IPS-NIHi7 (cell line): ENCODE data around the gene ZBTB14.

ENCODE experiments used
- DNase-seq: peaks from one replicate; pipeline ENCODE4 v3.0.0; 2012; ENCODE audit warnings: mixed read lengths; ENCODE audit errors: extremely low spot score

Gene ZBTB14

DNA sequence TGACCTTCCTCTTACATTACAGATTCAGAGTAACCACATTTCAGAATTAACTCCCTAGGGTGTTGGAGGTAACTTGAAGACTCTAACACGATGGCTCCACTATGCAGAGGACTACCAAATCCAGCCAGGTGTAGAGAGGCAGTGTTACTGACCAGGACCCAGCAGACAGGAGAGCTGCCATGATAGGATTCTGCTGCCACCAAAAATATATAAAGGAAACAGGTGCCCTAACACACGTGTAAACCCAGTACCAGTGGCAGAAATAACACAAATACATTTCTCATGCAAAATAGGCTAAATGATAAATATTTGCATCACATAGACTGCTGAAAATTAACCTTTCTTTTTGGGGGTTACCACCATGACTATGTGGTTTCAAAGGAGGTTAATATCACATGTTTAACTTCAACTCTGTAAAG is 7.0 kb downstream of the ZBTB14 start:
- no peak for DNase-seq

DNA sequence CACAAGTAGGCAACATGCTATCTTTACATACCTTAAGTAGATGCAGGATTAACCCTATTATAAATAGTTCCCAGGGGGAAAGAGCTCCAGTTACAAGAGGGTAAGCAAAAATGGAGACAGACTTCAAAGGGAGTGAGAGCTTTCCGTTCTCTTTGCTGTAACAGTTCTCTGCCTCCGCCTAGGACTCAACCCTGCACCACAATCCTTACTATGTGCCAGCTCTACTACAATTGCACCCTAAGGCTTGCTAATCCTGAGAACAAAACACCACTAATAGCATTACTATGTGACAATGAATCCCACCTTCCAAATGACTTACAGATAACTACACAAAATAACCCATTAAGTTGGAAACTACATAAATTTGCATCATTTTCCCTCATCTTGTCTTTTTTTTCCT is 7.7 kb downstream of the ZBTB14 start:
- no peak for DNase-seq

DNA sequence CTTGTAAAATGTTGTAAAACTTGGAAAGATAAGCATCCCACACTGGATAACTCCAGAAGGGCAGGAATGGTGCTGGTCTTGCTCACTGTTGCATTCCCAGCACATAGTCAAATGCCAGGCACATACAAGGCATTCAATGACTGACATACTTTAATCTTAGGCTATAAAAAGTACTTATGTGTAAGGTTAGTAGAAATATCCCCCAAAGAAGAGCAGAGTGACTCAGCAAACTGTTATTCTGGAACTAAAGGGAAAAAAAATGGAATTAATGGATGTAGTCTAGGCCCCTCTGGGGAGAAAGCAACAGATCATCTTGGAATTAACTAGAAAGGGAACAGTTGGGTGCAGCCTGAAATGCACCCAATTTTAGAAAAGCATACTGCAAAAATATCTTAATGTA is 9.0 kb downstream of the ZBTB14 start:
- no peak for DNase-seq

DNA sequence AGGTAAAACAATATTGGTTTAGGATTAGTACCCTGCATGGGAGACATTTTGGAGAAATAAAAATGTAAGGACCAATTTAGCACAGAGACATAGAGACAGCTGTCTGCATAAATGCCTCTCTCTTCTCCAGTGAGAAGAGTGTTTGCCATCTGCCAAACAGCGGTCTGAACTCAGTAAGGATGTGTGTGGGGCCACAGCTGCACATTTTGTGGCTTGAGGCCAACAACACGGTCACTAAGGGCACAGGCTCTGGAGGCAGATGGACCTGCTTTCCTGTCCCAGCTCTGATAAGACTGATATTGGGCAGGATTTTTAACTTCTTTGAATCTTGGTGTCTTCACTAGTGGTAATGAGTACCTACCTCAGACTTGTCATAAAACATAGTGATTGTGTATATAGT is 10.2 kb downstream of the ZBTB14 start:
- no peak for DNase-seq

DNA sequence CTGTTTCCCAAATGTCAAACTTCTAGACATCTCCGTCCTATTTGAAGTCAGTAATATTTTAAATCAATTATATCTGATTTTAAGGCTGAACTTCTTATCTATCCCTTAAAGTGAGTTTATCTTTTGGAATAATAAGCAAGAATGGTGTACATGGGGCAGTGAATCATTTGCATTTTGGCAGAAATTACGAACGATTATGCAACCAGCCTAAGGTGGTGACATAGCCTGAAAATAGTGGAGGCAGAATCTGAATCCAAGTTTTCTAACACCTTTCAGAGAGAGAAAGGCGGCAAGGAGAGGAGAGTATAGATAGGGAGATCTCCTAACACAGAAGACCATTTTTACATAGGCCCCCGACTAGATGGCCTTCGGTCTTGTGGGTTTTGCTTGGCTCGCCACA is 10.7 kb downstream of the ZBTB14 start:
- DNase-seq, result no peak

DNA sequence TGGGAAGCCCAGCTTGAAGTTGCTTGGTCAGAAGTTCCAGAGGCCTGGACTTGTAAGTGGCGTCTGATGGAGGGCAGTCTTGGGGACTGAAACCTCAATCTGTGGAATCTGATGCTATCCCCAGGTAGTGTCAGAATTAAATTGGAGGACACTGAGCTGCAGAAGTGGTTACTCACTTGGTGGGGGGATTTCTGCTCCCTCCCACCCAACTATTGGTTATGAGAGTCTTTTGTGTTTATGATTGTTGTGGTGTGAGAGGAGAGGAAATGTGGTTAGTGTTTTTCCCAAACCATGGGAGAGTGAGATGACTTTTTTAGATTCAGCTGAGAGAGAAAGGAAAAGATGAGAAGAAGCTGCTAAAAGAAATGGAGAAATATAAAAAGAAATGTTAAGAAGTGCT is 12.8 kb downstream of the ZBTB14 start:
- no peak for DNase-seq

DNA sequence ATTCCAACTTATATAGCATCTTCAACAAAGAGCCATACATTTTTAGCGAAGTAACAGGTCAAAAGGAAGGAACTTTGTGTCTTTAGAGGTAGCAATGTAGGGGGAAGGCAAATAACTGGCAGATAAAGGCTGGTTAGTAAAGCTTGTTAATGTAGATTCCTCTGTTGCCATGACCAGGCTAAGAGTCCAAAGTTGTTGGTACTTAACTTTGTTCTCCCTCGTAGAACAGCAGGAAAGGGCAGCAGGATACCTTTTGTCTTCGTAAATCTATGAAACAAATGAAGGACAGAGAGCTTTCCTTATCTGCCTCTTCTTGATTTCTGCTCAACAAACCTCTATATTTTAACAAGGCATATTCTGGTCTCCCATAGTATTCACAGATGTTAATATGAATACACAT is 18.6 kb downstream of the ZBTB14 start:
- DNase-seq, result no peak

DNA sequence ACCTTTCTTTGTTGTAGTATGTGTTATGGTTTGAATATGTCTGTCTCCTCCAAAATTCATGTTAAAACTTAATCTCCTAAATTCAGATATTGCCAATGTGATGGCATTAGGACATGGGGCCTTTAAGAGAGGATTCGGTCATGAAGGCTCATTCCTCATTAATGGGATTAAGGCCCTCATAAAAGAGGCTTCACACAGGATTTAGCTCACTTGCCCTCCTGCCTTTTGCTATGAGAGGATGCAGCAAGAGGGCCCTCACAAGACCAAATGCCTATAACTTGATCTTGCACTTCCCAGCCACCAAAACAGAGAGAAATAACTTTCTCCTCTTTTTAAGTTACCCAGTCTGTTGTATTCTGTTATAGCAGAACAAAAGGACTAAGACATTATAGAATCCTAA is 19.7 kb downstream of the ZBTB14 start:
- no peak for DNase-seq

DNA sequence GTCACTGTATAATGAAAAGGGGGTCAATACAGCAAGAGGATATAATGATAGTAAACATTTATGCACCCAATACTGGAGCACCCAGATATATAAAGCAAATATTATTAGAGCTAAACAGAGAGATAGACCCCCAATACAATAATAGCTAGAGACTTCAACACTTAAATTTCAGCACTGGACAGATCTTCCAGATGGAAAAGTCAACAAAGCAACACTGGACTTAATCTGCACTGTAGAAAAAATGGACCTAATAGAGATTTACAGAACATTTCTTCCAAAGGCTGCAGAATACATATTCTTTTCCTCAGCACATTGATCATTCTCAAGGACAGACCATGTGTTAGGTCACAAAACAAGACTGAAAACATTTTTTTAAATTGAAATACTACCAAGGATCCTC is 26.7 kb downstream of the ZBTB14 start:
- no peak for DNase-seq

DNA sequence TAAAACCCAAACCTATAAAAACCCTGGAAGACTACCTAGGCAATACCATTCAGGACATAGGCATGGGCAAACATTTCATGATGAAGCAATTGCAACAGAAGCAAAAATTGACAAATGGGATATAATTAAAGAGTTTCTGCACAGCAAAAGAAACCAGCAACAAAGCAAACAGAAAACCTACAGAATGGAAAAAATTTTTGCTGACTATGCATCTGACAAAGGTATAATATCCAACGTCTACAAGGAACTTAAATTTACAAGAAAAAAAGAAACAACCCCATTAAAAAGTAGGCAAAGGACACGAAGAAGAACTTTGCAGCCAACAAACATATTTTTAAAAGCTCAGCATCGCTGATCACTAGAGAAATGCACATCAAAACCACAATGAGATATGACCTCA is 28.8 kb downstream of the ZBTB14 start:
- no peak for DNase-seq

DNA sequence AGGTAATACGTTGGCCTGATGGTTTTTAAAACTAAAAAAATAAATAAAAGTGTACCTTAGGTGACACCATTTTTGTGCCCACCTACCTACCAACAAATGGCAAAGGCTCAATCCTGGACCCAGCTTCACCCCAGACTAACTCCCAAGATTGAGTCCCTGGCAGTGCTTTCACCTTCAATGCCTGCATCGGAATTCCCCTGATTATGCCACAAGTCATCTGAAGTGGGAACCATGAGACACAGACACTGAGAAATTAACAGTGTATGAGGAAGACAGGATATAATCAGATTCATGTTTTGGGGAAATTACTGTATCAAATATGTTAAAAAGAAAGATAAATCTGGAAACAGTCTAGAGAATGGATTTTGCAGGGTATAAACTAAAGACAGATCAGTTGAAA is 41.6 kb downstream of the ZBTB14 start:
- DNase-seq, result no peak

DNA sequence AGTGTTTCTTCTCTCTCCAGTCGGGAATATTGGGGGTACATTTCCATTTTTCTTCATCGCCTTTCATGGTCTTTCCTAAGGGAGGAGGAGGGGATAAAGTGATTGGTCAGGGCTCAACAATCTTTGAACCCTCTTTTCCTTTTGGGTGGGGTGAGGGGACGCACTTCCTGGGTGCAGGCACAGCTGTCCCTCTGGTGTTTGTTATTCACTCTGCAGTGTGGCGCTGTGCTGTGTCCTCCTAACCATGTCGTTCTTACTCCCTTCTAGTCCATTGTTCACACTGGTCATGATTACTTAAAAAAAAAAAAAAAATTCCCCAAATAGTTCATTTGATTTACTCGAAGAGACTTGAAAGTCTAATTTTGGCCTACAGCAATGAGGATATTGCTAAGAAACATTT is 44.4 kb downstream of the ZBTB14 start:
- no peak for DNase-seq

DNA sequence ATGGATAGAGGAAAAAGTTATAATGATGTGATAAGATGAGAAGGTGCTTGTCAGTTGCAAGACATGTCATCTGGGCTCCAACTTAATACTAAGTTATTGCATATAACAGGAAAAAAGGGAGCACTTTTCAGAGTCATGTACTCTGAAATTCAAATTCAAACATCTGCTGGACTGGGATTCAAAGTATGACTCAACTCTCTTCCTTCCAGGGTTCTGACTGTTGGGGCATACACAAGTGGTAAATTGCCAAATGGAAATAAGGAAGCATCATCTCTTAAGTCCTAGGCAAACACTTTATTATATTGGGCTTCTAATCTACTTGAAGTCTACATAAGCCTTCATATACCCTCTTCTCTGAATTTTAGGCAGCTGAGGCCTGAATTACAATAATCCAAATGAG is 44.9 kb downstream of the ZBTB14 start:
- DNase-seq, result no peak

DNA sequence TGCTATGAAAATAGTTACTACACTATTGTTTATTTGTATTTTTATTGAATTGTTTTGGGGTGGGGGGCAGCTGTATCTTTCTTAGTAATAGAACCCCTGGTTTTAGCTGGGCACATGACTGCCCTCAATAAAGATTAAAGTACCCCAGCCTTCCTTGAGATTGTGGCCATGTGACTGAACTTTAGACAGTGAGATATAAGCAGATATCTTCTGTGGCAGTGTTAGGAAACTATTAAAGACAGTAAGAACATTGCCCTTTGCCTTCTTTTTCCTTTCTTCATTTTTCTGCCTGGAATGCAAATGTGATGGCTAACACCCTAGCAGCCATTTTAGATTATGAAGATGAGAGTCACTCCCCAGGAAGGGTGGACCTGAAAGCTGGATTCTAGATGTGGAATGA is 50.6 kb downstream of the ZBTB14 start:
- DNase-seq, result no peak

DNA sequence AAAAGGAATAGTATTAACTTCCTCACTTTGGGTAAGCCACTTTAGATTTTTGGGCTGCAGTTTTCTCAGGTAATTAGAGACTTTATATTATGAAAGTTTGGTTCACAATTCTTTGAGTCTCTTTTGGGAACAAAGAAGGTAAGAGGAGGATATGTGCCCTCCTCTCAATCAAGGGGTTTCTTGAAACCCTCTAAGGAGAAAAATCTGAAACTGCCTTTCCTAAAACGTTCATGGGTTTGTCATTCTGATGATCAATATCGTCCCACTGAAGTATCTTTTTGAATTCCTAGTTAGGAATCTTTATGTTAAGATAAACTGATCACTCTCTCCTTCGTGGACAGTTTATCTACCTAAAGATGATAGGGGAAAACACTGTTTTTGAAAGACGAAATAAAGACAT is 56.1 kb downstream of the ZBTB14 start:
- no peak for DNase-seq
